Activated CD8-positive, alpha-beta T cell treated with anti-CD3 and anti-CD28 coated beads for 36 hours (primary cell): ENCODE data around the gene DEPDC5. TPM values are rescaled to one million over a fixed set of nuclear protein-coding genes. Genes with fewer than 3 reads are reported as not detected.
A peak's percentile ranks its signal among the peaks of the same experiment; 100 is the strongest.
"Not testable (repeated sequence)": the region's sequence is repeated elsewhere in the genome, so short reads cannot be mapped to it uniquely, and the experiment has no call there.

Source experiments
- ATAC-seq: fragments of 200-7000 bp; cut with Tn5 transposase; one replicate; pipeline ENCODE4 v1.10.0; 2021; ENCODE audit warnings: mild to moderate bottlenecking, moderate library complexity
- CTCF ChIA-PET: fragments of 350-600 bp; sonication (Branson Sonifier 250); formaldehyde crosslinking; loops from one replicate; lab custom pipeline; 2021; ENCODE audit warnings: antibody characterized with exemption; lab: Charles Lee
- POLR2A ChIA-PET: fragments of 350-600 bp; sonication (Branson Sonifier 250); formaldehyde crosslinking; loops from one replicate; lab custom pipeline; 2021; ENCODE audit warnings: antibody characterized with exemption; lab: Charles Lee
- DNase-seq: peaks from one replicate; pipeline ENCODE4 v3.0.0-alpha.2; 2020
- H3K27ac Mint-ChIP-seq: one replicate; pipeline ENCODE4 v1.8.0; 2021; ENCODE audit warnings: mild to moderate bottlenecking, mixed read lengths
- H3K27me3 Mint-ChIP-seq: one replicate; pipeline ENCODE4 v1.8.0; 2021; ENCODE audit warnings: mixed read lengths
- H3K36me3 Mint-ChIP-seq: one replicate; pipeline ENCODE4 v1.8.0; 2021; ENCODE audit warnings: low read depth, mixed read lengths
- H3K4me1 Mint-ChIP-seq: one replicate; pipeline ENCODE4 v1.8.0; 2021; ENCODE audit warnings: low read depth, mixed read lengths
- H3K4me3 Mint-ChIP-seq: one replicate; pipeline ENCODE4 v1.8.0; 2021; ENCODE audit warnings: mild to moderate bottlenecking, moderate library complexity, mixed read lengths
- H3K9me3 Mint-ChIP-seq: one replicate; pipeline ENCODE4 v1.8.0; 2021; ENCODE audit warnings: mixed read lengths
- CTCF ChIP-seq: fragments of 200-600 bp; IDR thresholded peaks from one replicate; pipeline ENCODE4 v1.8.0; 2022; ENCODE audit warnings: antibody characterized with exemption, mild to moderate bottlenecking
- intact Hi-C: fragments of 100-400 bp; cut with micrococcal nuclease; formaldehyde crosslinking; loops from one replicate; pipeline ENCODE4 v1.10.0; 2022
- total RNA-seq, 2 experiments: library from RNA; stranded (reverse); gene quantifications; one replicate each; pipeline ENCODE4 v1.2.3, GENCODE V29; 2021

The DEPDC5 gene
- total RNA-seq, 2 experiments from 2014 or later, result 31.6 to 36.4 TPM

- Mint-ChIP-seq H3K27ac (peak overlapping the region; percentile 99), H3K9me3 (no peaks in the 10 kb centered on the region), H3K27me3 (no peaks in the 10 kb centered on the region), H3K4me3 (no peak overlapping the region), H3K36me3 (peaks cover 11% of the 10 kb centered on the region), H3K4me1 (peaks cover 48% of the 10 kb centered on the region)
- no peak for TF ChIP-seq CTCF
- no peak for ATAC-seq
- DNase-seq, result no peak
- POLR2A ChIA-PET, result interaction anchor here (0.6 to 2.0 kb wide), 4 partner anchors 90 to 231 kb away, joined by 3 to 8 read pairs (median 4); partner anchors contain the start of gene PISD
- intact Hi-C loops, result loop anchor here (5.0 to 10.0 kb wide), 2 partner anchors 90 to 193 kb away; partner anchors contain the start of genes PISD and YWHAH
- CTCF ChIA-PET, result interaction anchor here (1.6 kb wide), 1 partner anchor 90 kb away, joined by 5 read pairs; the partner anchor contains the start of gene PISD
Observed at GRCh38 chr22:31752096-31752847, 1.5 kb upstream of the DEPDC5 start.

- CTCF ChIA-PET, result interaction anchor here (0.6 to 1.6 kb wide), 2 partner anchors 91 to 217 kb away, joined by 3 to 5 read pairs; partner anchors contain the start of gene PISD
- peaks cover 3% of the 10 kb centered on the region for H3K36me3 Mint-ChIP-seq
- no peak for ATAC-seq
Observed at GRCh38 chr22:31753005-31753633, 700 bp upstream of the DEPDC5 start.

GRCh38 chr22:31754813-31755212 is 994 bp downstream of the DEPDC5 start:
- POLR2A ChIA-PET, result interaction anchor here (1.0 kb wide), 1 partner anchor 92 kb away, joined by 3 read pairs; the partner anchor contains the start of gene PISD
- DNase-seq, result no peak
- intact Hi-C loops, result loop anchor here (5.0 to 10.0 kb wide), 2 partner anchors 93 to 190 kb away; partner anchors contain the start of genes PISD and YWHAH

More at GRCh38 chr22:31753005-31753633, 700 bp upstream of the DEPDC5 start:
- Mint-ChIP-seq H3K4me3 (peak overlapping the region; percentile 96), H3K4me1 (peaks cover 40% of the 10 kb centered on the region), H3K9me3 (no peaks in the 10 kb centered on the region), H3K27ac (peak overlapping the region; percentile 99), H3K27me3 (no peaks in the 10 kb centered on the region)
- DNase-seq, result peak; percentile 15
- TF ChIP-seq CTCF, result no peak
- intact Hi-C loops, result loop anchor here (5.0 to 10.0 kb wide), 2 partner anchors 91 to 192 kb away; partner anchors contain the start of genes PISD and YWHAH
- POLR2A ChIA-PET, result interaction anchor here (0.7 to 2.0 kb wide), 3 partner anchors 76 to 123 kb away, joined by 3 to 8 read pairs (median 3); partner anchors contain the start of gene PISD

GRCh38 chr22:31757265-31757664 is 3.4 kb downstream of the DEPDC5 start:
- ChIA-PET CTCF (no interaction called here), POLR2A (interaction anchor here (0.6 to 1.0 kb wide), 2 partner anchors 92 to 194 kb away, joined by 3 read pairs; no protein-coding TSS in a partner anchor)
- ATAC-seq (no peak), DNase-seq (no peak)
- Mint-ChIP-seq H3K36me3 (peaks cover 22% of the 10 kb centered on the region), H3K27ac (no peak overlapping the region), H3K4me1 (peaks cover 22% of the 10 kb centered on the region), H3K4me3 (no peak overlapping the region), H3K9me3 (no peaks in the 10 kb centered on the region), H3K27me3 (no peaks in the 10 kb centered on the region)
- TF ChIP-seq CTCF, result no peak
- intact Hi-C loops, result loop anchor here (10.0 kb wide), 1 partner anchor 188 kb away; the partner anchor contains the start of gene YWHAH

More at GRCh38 chr22:31754813-31755212, 994 bp downstream of the DEPDC5 start:
- Mint-ChIP-seq H3K9me3 (no peaks in the 10 kb centered on the region), H3K4me1 (peaks cover 31% of the 10 kb centered on the region), H3K27me3 (no peaks in the 10 kb centered on the region), H3K4me3 (peak overlapping the region; percentile 96), H3K36me3 (peaks cover 10% of the 10 kb centered on the region), H3K27ac (peak overlapping the region; percentile 99)
- no peak for ATAC-seq
- CTCF ChIA-PET, result interaction anchor here (0.7 kb wide), 1 partner anchor 216 kb away, joined by 3 read pairs; no protein-coding TSS in a partner anchor
- TF ChIP-seq CTCF, result no peak

GRCh38 chr22:31758860-31759259 is 5.0 kb downstream of the DEPDC5 start:
- H3K9me3 Mint-ChIP-seq, DNase-seq, CTCF ChIA-PET, ATAC-seq, H3K27ac Mint-ChIP-seq, POLR2A ChIA-PET, H3K4me3 Mint-ChIP-seq, H3K27me3 Mint-ChIP-seq: not testable (repeated sequence)
- intact Hi-C loops, result loop anchor here (10.0 kb wide), 1 partner anchor 186 kb away; the partner anchor contains the start of gene YWHAH
- peaks cover 22% of the 10 kb centered on the region for H3K36me3 Mint-ChIP-seq
- peaks cover 13% of the 10 kb centered on the region for H3K4me1 Mint-ChIP-seq
